AG04449 (cell line): ENCODE data around the gene TEX29.

Experiments used
- CTCF ChIA-PET: fragments of 350-600 bp; formaldehyde crosslinking; extraction: SDS; loops from one replicate; lab custom pipeline; 2021; ENCODE audit warnings: antibody characterized with exemption; lab: Yijun Ruan, JAX
- POLR2A ChIA-PET: fragments of 400-600, 350-600 bp; formaldehyde crosslinking; extraction: SDS; loops from one replicate; lab custom pipeline; 2020; ENCODE audit warnings: antibody characterized with exemption, inconsistent platforms; lab: Yijun Ruan, JAX
- DNase-seq: peaks from one replicate; pipeline ENCODE4 v3.0.0-alpha.2; 2010; ENCODE audit warnings: low read depth, low spot score
- H3K4me3 ChIP-seq: 2 replicates; pipeline ENCODE4 v1.5.1; 2011; ENCODE audit warnings: low read depth, mild to moderate bottlenecking, control low read depth, low read length
- CTCF ChIP-seq: IDR thresholded peaks from one replicate; pipeline ENCODE4 v1.5.1; 2011; ENCODE audit warnings: mild to moderate bottlenecking, moderate library complexity, low read length, control low read depth, inconsistent platforms; ENCODE audit not compliant: insufficient read depth; ENCODE audit errors: missing control alignments

Gene TEX29

GRCh38 chr13:111363121-111363520 is 42.7 kb downstream of the TEX29 start:
- ChIA-PET CTCF (no interaction called here), POLR2A (no interaction called here)
- no peak overlapping the region for H3K4me3 ChIP-seq
- no peak for DNase-seq
- TF ChIP-seq CTCF = no peak

- H3K4me3 ChIP-seq = no peak overlapping the region
- CTCF ChIA-PET = no interaction called here
- no peak for TF ChIP-seq CTCF
- POLR2A ChIA-PET = no interaction called here
- no peak for DNase-seq
Observed at GRCh38 chr13:111363591-111363990, 43.1 kb downstream of the TEX29 start.

GRCh38 chr13:111365149-111366005 is 44.9 kb downstream of the TEX29 start:
- no peak for DNase-seq
- ChIA-PET CTCF (no interaction called here), POLR2A (no interaction called here)
- no peak overlapping the region for H3K4me3 ChIP-seq
- TF ChIP-seq CTCF = no peak

GRCh38 chr13:111367340-111367739 is 46.9 kb downstream of the TEX29 start:
- POLR2A ChIA-PET = no interaction called here
- no peak for DNase-seq
- CTCF ChIA-PET = no interaction called here
- TF ChIP-seq CTCF = no peak
- no peak overlapping the region for H3K4me3 ChIP-seq

- DNase-seq = no peak
- CTCF ChIA-PET = no interaction called here
- no peak for TF ChIP-seq CTCF
- POLR2A ChIA-PET = no interaction called here
- no peak overlapping the region for H3K4me3 ChIP-seq
Observed at GRCh38 chr13:111368091-111368490, 47.6 kb downstream of the TEX29 start.

- POLR2A ChIA-PET = interaction anchor here (0.6 kb wide), 1 partner anchor 13 kb away, joined by 4 read pairs; no protein-coding TSS in a partner anchor
- H3K4me3 ChIP-seq = no peak overlapping the region
- TF ChIP-seq CTCF = no peak
- CTCF ChIA-PET = no interaction called here
- DNase-seq = no peak
Observed at GRCh38 chr13:111370147-111370546, 49.7 kb downstream of the TEX29 start.
